HepG2 (cell line): ENCODE results near the gene CACNA2D3. TPM values are rescaled to one million over a fixed set of nuclear protein-coding genes. Genes with fewer than 3 reads are reported as not detected.

Experiments used
- ATAC-seq: fragments of 200-7000 bp; cut with Tn5 transposase; 3 replicates; pipeline ENCODE4 v1.9.1; 2020; ENCODE audit warnings: mild to moderate bottlenecking, moderate library complexity
- BruUV-seq: library from RNA; stranded (reverse); fragments of 400-500 nt; replicated peaks from 2 replicates; lab custom pipeline; 2021; lab: Mats Ljungman, UMichigan
- CTCF ChIA-PET: fragments of 300-600 bp; formaldehyde crosslinking; extraction: SDS; loops from one replicate; lab custom pipeline; 2021; ENCODE audit warnings: low total read pairs, inconsistent platforms, low intra/inter-chr PET ratio; lab: Yijun Ruan, JAX
- POLR2A ChIA-PET: fragments of 350-600 bp; sonication (Branson Sonifier 250); formaldehyde crosslinking; loops from one replicate; lab custom pipeline; 2020; ENCODE audit warnings: antibody characterized with exemption, inconsistent platforms; lab: Yijun Ruan, JAX
- DNase-seq: peaks from one replicate; pipeline ENCODE4 v3.0.0-alpha.2; 2015; ENCODE audit warnings: low spot score
- FAIRE-seq: peaks from 3 replicates; lab custom pipeline; 2011; peaks lifted over from hg19 to GRCh38; lab: Jason Lieb, UNC
- H2AFZ ChIP-seq: one replicate; pipeline ENCODE4 v1.6.1; 2011; ENCODE audit warnings: low read length, inconsistent platforms
- H3K27ac ChIP-seq: fragments of 300-600 bp; 3 replicates; pipeline ENCODE4 v1.8.0; 2011; ENCODE audit warnings: mixed run types, mild to moderate bottlenecking, mixed read lengths, low read length, inconsistent platforms; ENCODE audit not compliant: insufficient read depth; ENCODE audit errors: extremely low read length
- H3K27me3 ChIP-seq, 2 experiments: fragments of 200-600 bp in 1 of 2; 2 replicates in 1 of 2; 3 replicates in 1 of 2; pipeline versions ENCODE4 v1.6.0 to v1.8.0; 2011; ENCODE audit warnings: low read length in 2 of 2, mild to moderate bottlenecking in 2 of 2, moderate library complexity in 2 of 2, inconsistent platforms in 1 of 2; ENCODE audit not compliant: insufficient read depth in 2 of 2, control insufficient read depth in 1 of 2
- H3K36me3 ChIP-seq, 2 experiments: fragments of 200-600 bp in 1 of 2; replicated peaks in 1 of 2; 2 replicates in 1 of 2; 3 replicates in 1 of 2; pipeline versions ENCODE4 v1.5.1 to v1.8.0; 2011; ENCODE audit warnings: low read length in 2 of 2, inconsistent platforms in 1 of 2; ENCODE audit not compliant: insufficient read depth in 2 of 2, control insufficient read depth in 1 of 2
- H3K4me1 ChIP-seq: 2 replicates; pipeline ENCODE4 v1.5.1; 2012; ENCODE audit warnings: low read length, inconsistent platforms; ENCODE audit not compliant: insufficient read depth
- H3K4me2 ChIP-seq: 2 replicates; pipeline ENCODE4 v1.6.0; 2011; ENCODE audit warnings: low read depth, low read length, inconsistent platforms
- H3K4me3 ChIP-seq, 3 experiments: fragments of 200-600 bp in 1 of 3; sonication (generic), shearing (Covaris generic) in 1 of 3; replicated peaks in 1 of 3; 2 replicates each; pipeline ENCODE4 v1.5.1; 2011 to 2016; ENCODE audit warnings: low read length in 3 of 3, inconsistent platforms in 2 of 3, low read depth in 2 of 3, mild to moderate bottlenecking in 2 of 3, control low read depth in 1 of 3, mixed read lengths in 1 of 3; ENCODE audit not compliant: insufficient read depth in 1 of 3
- H3K79me2 ChIP-seq: one replicate; pipeline ENCODE4 v1.6.1; 2011; ENCODE audit warnings: low read length, inconsistent platforms; ENCODE audit not compliant: insufficient read depth
- H3K9ac ChIP-seq: 2 replicates; pipeline ENCODE4 v1.6.0; 2011; ENCODE audit warnings: mild to moderate bottlenecking, low read depth, low read length, inconsistent platforms; ENCODE audit not compliant: insufficient read depth
- H3K9me3 ChIP-seq: 2 replicates; pipeline ENCODE4 v1.5.1; 2012; ENCODE audit warnings: mild to moderate bottlenecking, low read length
- H4K20me1 ChIP-seq: 2 replicates; pipeline ENCODE4 v1.6.0; 2011; ENCODE audit warnings: inconsistent platforms, mild to moderate bottlenecking, low read length, moderate library complexity; ENCODE audit not compliant: insufficient read depth
- ZNF615 ChIP-seq: sonication (generic); formaldehyde crosslinking; IDR thresholded peaks from 2 replicates; pipeline ENCODE4 v1.5.0; 2020; ENCODE audit warnings: mild to moderate bottlenecking, missing genetic modification reagents, borderline replicate concordance
- ZNF652 ChIP-seq: IDR thresholded peaks from 2 replicates; pipeline ENCODE4 v1.6.1; 2016; ENCODE audit warnings: low read depth, borderline replicate concordance
- WGBS: methylation state at CpG from one replicate; pipeline ENCODE4 v1.1.6; 2017; ENCODE audit warnings: low lambda C conversion rate; 5-methylcytosine and 5-hydroxymethylcytosine counted together
- in situ Hi-C: cut with HindIII; loops from 2 replicates; pipeline ENCODE4 v1.10.0; 2017; ENCODE audit warnings: low pct_unique_long_range_greater_than_20kb; ENCODE audit not compliant: extremely low pct_ligation_motif_present
- intact Hi-C: fragments of 100-400 bp; cut with micrococcal nuclease; formaldehyde crosslinking; loops from one replicate; pipeline ENCODE4 v1.10.0; 2022; ENCODE audit not compliant: unreplicated experiment
- polyA plus RNA-seq, 8 experiments: library from polyadenylated mRNA; depleted of rRNA in 3 of 8; stranded (reverse) in 7 of 8; unstranded in 1 of 8; fragments of >200 nt; fragmentation: Illumina TruSeq in 4 of 8; extraction: Trizol in 4 of 8; gene quantifications; 2 replicates each; pipeline versions ENCODE4 v1.2.1 to v1.2.3, GENCODE V29; 2011 to 2016; ENCODE audit warnings: low read depth in 4 of 8, missing spikeins in 1 of 8, mixed read lengths in 1 of 8; ENCODE audit not compliant: insufficient read depth in 1 of 8
- total RNA-seq, 5 experiments: library from RNA; depleted of rRNA; stranded (reverse); fragments of >200 nt; fragmentation: Illumina TruSeq; extraction: Trizol; gene quantifications; 2 replicates each; pipeline ENCODE4 v1.2.3, GENCODE V29; 2016; ENCODE audit warnings: low read depth in 1 of 5
- TF ChIP-seq, protein P1 (sequence below): sonication (generic); formaldehyde crosslinking; IDR thresholded peaks from 2 replicates; pipeline ENCODE4 v1.5.1; 2020; ENCODE audit warnings: mild to moderate bottlenecking, missing genetic modification reagents, moderate library complexity
- TF ChIP-seq, protein P2 (sequence below): sonication (generic); formaldehyde crosslinking; IDR thresholded peaks from 2 replicates; pipeline ENCODE4 v1.9.0; 2021; ENCODE audit warnings: mild to moderate bottlenecking, missing genetic modification reagents
- TF ChIP-seq, protein P3 (sequence below): sonication (generic); formaldehyde crosslinking; IDR thresholded peaks from 2 replicates; pipeline ENCODE4 v1.4.0; 2020; ENCODE audit warnings: missing genetic modification reagents, borderline replicate concordance
- TF ChIP-seq, protein P4 (sequence below): sonication (generic); formaldehyde crosslinking; conservative IDR thresholded peaks from 2 replicates; pipeline ENCODE4 v1.5.0; 2020; ENCODE audit warnings: missing genetic modification reagents
- TF ChIP-seq, protein P5 (sequence below): sonication (generic); formaldehyde crosslinking; IDR thresholded peaks from 2 replicates; pipeline ENCODE4 v1.9.0; 2021; ENCODE audit warnings: missing genetic modification reagents, mild to moderate bottlenecking, borderline replicate concordance

CACNA2D3 gene
- total and polyA plus RNA-seq, 2 of the 13 experiments (the other 11 are each of a cell fraction or from before 2014, with no cell fraction given), result not detected

DNA sequence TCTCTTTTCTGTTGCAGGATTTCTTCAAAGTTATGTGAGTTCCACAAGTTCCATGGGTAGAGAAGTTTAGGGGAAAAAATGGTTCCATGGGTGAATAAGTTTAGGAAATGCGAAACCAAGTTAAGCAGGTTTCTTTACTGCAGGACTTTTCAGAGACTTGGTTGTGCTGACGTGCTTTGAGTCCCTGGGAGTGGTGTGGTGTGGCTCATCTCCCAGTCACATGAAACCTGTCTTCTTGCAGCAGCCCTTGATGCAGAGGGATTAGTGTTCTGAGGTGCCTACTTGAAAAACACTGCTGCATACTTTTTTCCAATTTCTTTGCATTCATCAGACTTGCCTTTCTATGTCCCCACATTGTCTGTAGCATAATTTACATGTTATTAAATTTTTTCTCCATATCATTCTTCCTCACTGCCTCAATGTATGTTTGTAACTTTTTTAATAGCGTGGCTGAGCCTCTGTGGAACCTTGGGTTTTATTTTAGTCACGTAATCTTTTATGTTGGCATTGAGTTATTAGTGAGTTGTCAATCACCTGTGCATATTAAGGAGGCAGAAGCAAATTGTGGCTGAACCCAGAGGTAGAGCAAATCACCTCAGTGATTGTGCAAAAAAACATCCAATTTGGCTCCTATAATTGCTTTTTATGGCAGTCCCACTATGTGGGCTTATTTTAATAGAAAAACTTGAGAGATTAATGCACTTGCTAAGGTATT, 115.6 kb downstream of the CACNA2D3 start:
- Histone ChIP-seq H3K4me3 (no peak overlapping the region), H3K27ac (no peak overlapping the region), H3K9ac (no peak overlapping the region), H3K27me3 (no peaks in the 10 kb centered on the region), H3K4me1 (0 out of 2 replicates have a peak, but pooled peaks cover 3% of the 10 kb centered on the region), H3K79me2 (no peaks in the 10 kb centered on the region), H3K4me2 (no peak overlapping the region), H3K9me3 (no peaks in the 10 kb centered on the region), H2AFZ (no peak overlapping the region), H3K36me3 (no peaks in the 10 kb centered on the region), H4K20me1 (no peaks in the 10 kb centered on the region)
- 3% methylated on average over 4 of the region's 4 CpGs for WGBS
- intact Hi-C loops, result no loop called here
- TF ChIP-seq, protein P1, sequence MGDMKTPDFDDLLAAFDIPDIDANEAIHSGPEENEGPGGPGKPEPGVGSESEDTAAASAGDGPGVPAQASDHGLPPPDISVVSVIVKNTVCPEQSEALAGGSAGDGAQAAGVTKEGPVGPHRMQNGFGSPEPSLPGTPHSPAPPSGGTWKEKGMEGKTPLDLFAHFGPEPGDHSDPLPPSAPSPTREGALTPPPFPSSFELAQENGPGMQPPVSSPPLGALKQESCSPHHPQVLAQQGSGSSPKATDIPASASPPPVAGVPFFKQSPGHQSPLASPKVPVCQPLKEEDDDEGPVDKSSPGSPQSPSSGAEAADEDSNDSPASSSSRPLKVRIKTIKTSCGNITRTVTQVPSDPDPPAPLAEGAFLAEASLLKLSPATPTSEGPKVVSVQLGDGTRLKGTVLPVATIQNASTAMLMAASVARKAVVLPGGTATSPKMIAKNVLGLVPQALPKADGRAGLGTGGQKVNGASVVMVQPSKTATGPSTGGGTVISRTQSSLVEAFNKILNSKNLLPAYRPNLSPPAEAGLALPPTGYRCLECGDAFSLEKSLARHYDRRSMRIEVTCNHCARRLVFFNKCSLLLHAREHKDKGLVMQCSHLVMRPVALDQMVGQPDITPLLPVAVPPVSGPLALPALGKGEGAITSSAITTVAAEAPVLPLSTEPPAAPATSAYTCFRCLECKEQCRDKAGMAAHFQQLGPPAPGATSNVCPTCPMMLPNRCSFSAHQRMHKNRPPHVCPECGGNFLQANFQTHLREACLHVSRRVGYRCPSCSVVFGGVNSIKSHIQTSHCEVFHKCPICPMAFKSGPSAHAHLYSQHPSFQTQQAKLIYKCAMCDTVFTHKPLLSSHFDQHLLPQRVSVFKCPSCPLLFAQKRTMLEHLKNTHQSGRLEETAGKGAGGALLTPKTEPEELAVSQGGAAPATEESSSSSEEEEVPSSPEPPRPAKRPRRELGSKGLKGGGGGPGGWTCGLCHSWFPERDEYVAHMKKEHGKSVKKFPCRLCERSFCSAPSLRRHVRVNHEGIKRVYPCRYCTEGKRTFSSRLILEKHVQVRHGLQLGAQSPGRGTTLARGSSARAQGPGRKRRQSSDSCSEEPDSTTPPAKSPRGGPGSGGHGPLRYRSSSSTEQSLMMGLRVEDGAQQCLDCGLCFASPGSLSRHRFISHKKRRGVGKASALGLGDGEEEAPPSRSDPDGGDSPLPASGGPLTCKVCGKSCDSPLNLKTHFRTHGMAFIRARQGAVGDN (CRISPR knock-in tag), result no peak
- TF ChIP-seq, protein P2, sequence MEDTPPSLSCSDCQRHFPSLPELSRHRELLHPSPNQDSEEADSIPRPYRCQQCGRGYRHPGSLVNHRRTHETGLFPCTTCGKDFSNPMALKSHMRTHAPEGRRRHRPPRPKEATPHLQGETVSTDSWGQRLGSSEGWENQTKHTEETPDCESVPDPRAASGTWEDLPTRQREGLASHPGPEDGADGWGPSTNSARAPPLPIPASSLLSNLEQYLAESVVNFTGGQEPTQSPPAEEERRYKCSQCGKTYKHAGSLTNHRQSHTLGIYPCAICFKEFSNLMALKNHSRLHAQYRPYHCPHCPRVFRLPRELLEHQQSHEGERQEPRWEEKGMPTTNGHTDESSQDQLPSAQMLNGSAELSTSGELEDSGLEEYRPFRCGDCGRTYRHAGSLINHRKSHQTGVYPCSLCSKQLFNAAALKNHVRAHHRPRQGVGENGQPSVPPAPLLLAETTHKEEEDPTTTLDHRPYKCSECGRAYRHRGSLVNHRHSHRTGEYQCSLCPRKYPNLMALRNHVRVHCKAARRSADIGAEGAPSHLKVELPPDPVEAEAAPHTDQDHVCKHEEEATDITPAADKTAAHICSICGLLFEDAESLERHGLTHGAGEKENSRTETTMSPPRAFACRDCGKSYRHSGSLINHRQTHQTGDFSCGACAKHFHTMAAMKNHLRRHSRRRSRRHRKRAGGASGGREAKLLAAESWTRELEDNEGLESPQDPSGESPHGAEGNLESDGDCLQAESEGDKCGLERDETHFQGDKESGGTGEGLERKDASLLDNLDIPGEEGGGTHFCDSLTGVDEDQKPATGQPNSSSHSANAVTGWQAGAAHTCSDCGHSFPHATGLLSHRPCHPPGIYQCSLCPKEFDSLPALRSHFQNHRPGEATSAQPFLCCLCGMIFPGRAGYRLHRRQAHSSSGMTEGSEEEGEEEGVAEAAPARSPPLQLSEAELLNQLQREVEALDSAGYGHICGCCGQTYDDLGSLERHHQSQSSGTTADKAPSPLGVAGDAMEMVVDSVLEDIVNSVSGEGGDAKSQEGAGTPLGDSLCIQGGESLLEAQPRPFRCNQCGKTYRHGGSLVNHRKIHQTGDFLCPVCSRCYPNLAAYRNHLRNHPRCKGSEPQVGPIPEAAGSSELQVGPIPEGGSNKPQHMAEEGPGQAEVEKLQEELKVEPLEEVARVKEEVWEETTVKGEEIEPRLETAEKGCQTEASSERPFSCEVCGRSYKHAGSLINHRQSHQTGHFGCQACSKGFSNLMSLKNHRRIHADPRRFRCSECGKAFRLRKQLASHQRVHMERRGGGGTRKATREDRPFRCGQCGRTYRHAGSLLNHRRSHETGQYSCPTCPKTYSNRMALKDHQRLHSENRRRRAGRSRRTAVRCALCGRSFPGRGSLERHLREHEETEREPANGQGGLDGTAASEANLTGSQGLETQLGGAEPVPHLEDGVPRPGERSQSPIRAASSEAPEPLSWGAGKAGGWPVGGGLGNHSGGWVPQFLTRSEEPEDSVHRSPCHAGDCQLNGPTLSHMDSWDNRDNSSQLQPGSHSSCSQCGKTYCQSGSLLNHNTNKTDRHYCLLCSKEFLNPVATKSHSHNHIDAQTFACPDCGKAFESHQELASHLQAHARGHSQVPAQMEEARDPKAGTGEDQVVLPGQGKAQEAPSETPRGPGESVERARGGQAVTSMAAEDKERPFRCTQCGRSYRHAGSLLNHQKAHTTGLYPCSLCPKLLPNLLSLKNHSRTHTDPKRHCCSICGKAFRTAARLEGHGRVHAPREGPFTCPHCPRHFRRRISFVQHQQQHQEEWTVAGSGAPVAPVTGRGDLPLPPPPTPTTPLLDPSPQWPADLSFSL, result no peak
- TF ChIP-seq, protein P3, sequence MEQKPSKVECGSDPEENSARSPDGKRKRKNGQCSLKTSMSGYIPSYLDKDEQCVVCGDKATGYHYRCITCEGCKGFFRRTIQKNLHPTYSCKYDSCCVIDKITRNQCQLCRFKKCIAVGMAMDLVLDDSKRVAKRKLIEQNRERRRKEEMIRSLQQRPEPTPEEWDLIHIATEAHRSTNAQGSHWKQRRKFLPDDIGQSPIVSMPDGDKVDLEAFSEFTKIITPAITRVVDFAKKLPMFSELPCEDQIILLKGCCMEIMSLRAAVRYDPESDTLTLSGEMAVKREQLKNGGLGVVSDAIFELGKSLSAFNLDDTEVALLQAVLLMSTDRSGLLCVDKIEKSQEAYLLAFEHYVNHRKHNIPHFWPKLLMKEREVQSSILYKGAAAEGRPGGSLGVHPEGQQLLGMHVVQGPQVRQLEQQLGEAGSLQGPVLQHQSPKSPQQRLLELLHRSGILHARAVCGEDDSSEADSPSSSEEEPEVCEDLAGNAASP (CRISPR knock-in tag), result no peak
- TF ChIP-seq ZNF652 (CRISPR knock-in tag) (no peak), ZNF615 (no peak)
- TF ChIP-seq, protein P4, sequence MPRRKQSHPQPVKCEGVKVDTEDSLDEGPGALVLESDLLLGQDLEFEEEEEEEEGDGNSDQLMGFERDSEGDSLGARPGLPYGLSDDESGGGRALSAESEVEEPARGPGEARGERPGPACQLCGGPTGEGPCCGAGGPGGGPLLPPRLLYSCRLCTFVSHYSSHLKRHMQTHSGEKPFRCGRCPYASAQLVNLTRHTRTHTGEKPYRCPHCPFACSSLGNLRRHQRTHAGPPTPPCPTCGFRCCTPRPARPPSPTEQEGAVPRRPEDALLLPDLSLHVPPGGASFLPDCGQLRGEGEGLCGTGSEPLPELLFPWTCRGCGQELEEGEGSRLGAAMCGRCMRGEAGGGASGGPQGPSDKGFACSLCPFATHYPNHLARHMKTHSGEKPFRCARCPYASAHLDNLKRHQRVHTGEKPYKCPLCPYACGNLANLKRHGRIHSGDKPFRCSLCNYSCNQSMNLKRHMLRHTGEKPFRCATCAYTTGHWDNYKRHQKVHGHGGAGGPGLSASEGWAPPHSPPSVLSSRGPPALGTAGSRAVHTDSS (CRISPR knock-in tag), result no peak
- TF ChIP-seq, protein P5, sequence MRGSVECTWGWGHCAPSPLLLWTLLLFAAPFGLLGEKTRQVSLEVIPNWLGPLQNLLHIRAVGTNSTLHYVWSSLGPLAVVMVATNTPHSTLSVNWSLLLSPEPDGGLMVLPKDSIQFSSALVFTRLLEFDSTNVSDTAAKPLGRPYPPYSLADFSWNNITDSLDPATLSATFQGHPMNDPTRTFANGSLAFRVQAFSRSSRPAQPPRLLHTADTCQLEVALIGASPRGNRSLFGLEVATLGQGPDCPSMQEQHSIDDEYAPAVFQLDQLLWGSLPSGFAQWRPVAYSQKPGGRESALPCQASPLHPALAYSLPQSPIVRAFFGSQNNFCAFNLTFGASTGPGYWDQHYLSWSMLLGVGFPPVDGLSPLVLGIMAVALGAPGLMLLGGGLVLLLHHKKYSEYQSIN (CRISPR knock-in tag), result no peak
- in situ Hi-C loops, result no loop called here
- ChIA-PET CTCF (no interaction called here), POLR2A (no interaction called here)
- ATAC-seq (no peak), DNase-seq (no peak), FAIRE-seq (no peak)
- BruUV-seq, result no TSS peak
